Measurements from ENCODE around the gene ARAP1. TPM values are rescaled to one million over a fixed set of nuclear protein-coding genes. Genes with fewer than 3 reads are reported as not detected.

The ARAP1 gene
- total RNA-seq, 1 experiment from 2014 or later = 67.3 TPM

GRCh38 chr11:72780296-72781062 is 28.3 kb upstream of the ARAP1 start:
- DNase-seq (ENCODE audit: low read depth) = no peak

- DNase-seq (ENCODE audit: low read depth) = no peak
Observed at GRCh38 chr11:72779495-72780128, 27.4 kb upstream of the ARAP1 start.

GRCh38 chr11:72778535-72779494 is 26.6 kb upstream of the ARAP1 start:
- DNase-seq (ENCODE audit: low read depth) = no peak

- no peak for DNase-seq (ENCODE audit: low read depth)
Observed at GRCh38 chr11:72777755-72778278, 25.6 kb upstream of the ARAP1 start.

GRCh38 chr11:72776844-72777754 is 24.9 kb upstream of the ARAP1 start:
- no peak for DNase-seq (ENCODE audit: low read depth)

- no peak for DNase-seq (ENCODE audit: low read depth)
Observed at GRCh38 chr11:72776117-72776843, 24.1 kb upstream of the ARAP1 start.

GRCh38 chr11:72775288-72776110 is 23.3 kb upstream of the ARAP1 start:
- no peak for DNase-seq (ENCODE audit: low read depth)

- DNase-seq (ENCODE audit: low read depth) = no peak
Observed at GRCh38 chr11:72774499-72774898, 22.3 kb upstream of the ARAP1 start.

GRCh38 chr11:72773696-72774095 is 21.5 kb upstream of the ARAP1 start:
- no peak for DNase-seq (ENCODE audit: low read depth)

GRCh38 chr11:72773291-72773690 is 21.1 kb upstream of the ARAP1 start:
- peak; percentile 90 for DNase-seq (ENCODE audit: low read depth)

- no peak for DNase-seq (ENCODE audit: low read depth)
Observed at GRCh38 chr11:72772059-72772458, 19.9 kb upstream of the ARAP1 start.

- DNase-seq (ENCODE audit: low read depth) = peak; percentile 78
Observed at GRCh38 chr11:72771507-72771906, 19.3 kb upstream of the ARAP1 start.

- DNase-seq (ENCODE audit: low read depth) = no peak
Observed at GRCh38 chr11:72770799-72771198, 18.6 kb upstream of the ARAP1 start.

GRCh38 chr11:72769680-72770079 is 17.5 kb upstream of the ARAP1 start:
- no peak for DNase-seq (ENCODE audit: low read depth)

GRCh38 chr11:72768581-72768980 is 16.4 kb upstream of the ARAP1 start:
- DNase-seq (ENCODE audit: low read depth) = no peak

GRCh38 chr11:72767203-72768062 is 15.2 kb upstream of the ARAP1 start:
- no peak for DNase-seq (ENCODE audit: low read depth)

GRCh38 chr11:72766152-72766902 is 14.1 kb upstream of the ARAP1 start:
- no peak for DNase-seq (ENCODE audit: low read depth)
